ENCODE measurements around the gene ZBTB7B. TPM values are rescaled to one million over a fixed set of nuclear protein-coding genes. Genes with fewer than 3 reads are reported as not detected.

Gene ZBTB7B
- total RNA-seq, 2 experiments from 2014 or later = 58.1 to 74.8 TPM

DNA sequence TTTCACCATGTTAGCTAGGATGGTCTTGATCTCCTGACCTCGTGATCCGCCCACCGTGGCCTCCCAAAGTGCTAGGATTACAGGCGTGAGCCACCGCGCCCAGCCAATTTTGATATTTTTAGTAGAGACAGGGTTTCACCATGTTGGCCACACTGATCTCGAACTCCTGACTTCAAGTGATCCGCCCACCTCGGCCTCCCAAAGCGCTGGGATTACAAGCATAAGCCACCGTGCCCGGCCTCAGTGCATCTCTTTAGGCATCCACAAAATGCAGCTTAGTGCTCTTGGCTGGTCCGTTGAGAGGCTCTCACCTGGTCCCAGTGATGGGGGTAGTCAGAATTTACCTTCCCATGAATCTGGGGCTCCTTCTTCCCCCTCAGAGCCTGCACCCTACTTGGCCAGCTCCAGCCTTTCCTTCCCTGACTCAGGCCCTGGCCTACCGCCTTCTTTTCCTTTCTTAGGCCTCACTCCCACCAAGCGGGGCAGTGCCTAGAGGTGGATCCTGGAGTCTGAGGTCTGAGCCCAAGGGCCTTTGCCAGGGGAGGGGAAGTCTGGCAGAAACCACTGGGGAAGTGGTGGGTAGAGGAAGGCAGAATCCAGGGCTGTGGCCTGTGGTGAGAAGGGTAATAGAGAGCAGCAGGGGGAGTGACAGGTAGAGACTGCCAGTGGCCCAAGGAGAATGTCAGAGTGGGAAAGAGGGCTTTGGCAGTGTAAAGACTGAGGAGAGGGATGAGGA, 5.5 kb upstream of the ZBTB7B start:
- DNase-seq = no peak
- H3K4me3 Mint-ChIP-seq = no peak overlapping the region
- H3K36me3 Mint-ChIP-seq = no peaks in the 10 kb centered on the region
- CTCF ChIA-PET = interaction anchor here (0.9 to 13.5 kb wide), 8 partner anchors 12 to 64 kb away, joined by 3 to 212 read pairs (median 6); partner anchors contain the start of genes CKS1B, FLAD1 and PBXIP1
- peaks cover 27% of the 10 kb centered on the region for H3K4me1 Mint-ChIP-seq
- H3K27me3 Mint-ChIP-seq = no peaks in the 10 kb centered on the region
- ATAC-seq = no peak
- peak overlapping the region; percentile 47 for H3K27ac Mint-ChIP-seq
- no peaks in the 10 kb centered on the region for H3K9me3 Mint-ChIP-seq (ENCODE audit: low read depth)

GRCh38 chr1:154998201-154998780, 4.3 kb upstream of the ZBTB7B start:
- DNase-seq (no peak), ATAC-seq (no peak)
- H3K27me3 Mint-ChIP-seq = no peaks in the 10 kb centered on the region
- CTCF ChIA-PET = interaction anchor here (0.7 to 13.5 kb wide), 21 partner anchors 8 to 439 kb away, joined by 3 to 212 read pairs (median 8); partner anchors contain the start of genes CKS1B, FLAD1, PBXIP1 and PMVK
- no peak overlapping the region for H3K4me3 Mint-ChIP-seq
- H3K36me3 Mint-ChIP-seq = no peaks in the 10 kb centered on the region
- no peaks in the 10 kb centered on the region for H3K9me3 Mint-ChIP-seq (ENCODE audit: low read depth)
- H3K4me1 Mint-ChIP-seq = peaks cover 27% of the 10 kb centered on the region
- no peak overlapping the region for H3K27ac Mint-ChIP-seq

DNA sequence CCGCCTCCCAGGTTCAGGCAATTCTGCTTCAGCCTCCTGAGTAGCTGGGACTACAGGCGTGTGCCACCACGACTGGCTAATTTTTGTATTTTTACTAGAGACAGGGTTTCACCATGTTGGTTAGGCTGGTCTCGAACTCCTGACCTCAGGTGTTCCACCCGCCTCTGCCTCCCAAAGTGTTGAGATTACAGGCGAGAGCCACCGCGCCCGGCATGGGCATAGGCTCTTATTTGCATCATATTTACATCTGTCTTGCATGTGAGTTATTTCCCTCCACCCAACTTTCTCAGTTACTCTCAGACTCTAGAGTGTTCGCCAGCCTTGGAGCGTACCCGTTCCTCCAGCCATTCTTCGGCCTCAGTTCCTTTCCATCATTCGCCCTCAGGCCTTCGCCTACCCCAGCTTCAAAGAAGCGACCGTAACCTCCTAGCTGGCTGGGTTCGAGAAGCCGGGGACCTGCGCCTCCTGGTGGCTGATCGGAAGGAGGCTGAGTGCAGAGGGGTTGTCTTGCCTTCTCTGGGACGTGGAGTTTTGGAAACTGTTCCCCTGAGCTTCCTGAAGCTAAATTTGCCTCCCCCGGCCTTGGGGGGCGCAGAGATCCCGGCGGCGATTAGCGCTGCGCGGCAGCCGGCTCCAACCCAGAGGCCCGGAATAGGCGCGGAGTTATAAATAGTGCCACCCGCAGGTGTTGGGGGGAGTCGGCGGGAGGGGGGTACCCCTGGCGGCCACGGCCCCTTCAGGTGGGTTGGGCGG, 3.6 kb upstream of the ZBTB7B start:
- H3K27me3 Mint-ChIP-seq = no peaks in the 10 kb centered on the region
- H3K36me3 Mint-ChIP-seq = peaks cover 3% of the 10 kb centered on the region
- DNase-seq (peak; percentile 84), ATAC-seq (peak; percentile 3)
- H3K27ac Mint-ChIP-seq = peak overlapping the region; percentile 89
- peaks cover 30% of the 10 kb centered on the region for H3K4me1 Mint-ChIP-seq
- no peaks in the 10 kb centered on the region for H3K9me3 Mint-ChIP-seq (ENCODE audit: low read depth)
- CTCF ChIA-PET = interaction anchor here (0.7 to 13.5 kb wide), 27 partner anchors 9 to 439 kb away, joined by 3 to 212 read pairs (median 5); partner anchors contain the start of genes ADAM15, CKS1B, FLAD1 and PBXIP1
- H3K4me3 Mint-ChIP-seq = peak overlapping the region; percentile 71

GRCh38 chr1:154999571-155000410, 2.8 kb upstream of the ZBTB7B start:
- Mint-ChIP-seq H3K27ac (peak overlapping the region; percentile 89), H3K27me3 (no peaks in the 10 kb centered on the region), H3K36me3 (peaks cover 3% of the 10 kb centered on the region), H3K9me3 (ENCODE audit: low read depth) (no peaks in the 10 kb centered on the region), H3K4me1 (peaks cover 38% of the 10 kb centered on the region), H3K4me3 (peak overlapping the region; percentile 98)
- no peak for ATAC-seq
- CTCF ChIA-PET = interaction anchor here (0.8 to 13.5 kb wide), 30 partner anchors 9 to 440 kb away, joined by 3 to 212 read pairs (median 5); partner anchors contain the start of genes ADAM15, CKS1B, FLAD1 and PBXIP1
- peak; percentile 69 for DNase-seq

DNA sequence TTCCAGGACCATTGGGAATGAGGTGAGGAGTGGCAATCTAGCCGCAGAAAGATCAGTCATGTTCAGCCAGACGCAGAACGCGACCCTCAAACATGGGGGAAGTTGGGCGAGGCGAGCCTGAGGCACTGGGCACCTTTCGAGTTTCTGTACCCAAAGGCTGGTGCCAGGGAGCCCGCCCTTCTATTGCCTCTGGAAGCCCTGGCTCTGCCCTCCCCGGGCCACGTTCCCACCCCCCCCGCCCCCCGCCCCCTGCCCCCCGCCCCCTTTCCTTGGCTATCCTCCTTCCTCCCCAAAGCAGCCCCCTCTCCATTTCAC, 2.2 kb upstream of the ZBTB7B start:
- peak overlapping the region; percentile 98 for H3K4me3 Mint-ChIP-seq
- H3K9me3 Mint-ChIP-seq (ENCODE audit: low read depth) = no peaks in the 10 kb centered on the region
- no peaks in the 10 kb centered on the region for H3K27me3 Mint-ChIP-seq
- ATAC-seq (no peak), DNase-seq (no peak)
- peaks cover 3% of the 10 kb centered on the region for H3K36me3 Mint-ChIP-seq
- CTCF ChIA-PET = interaction anchor here (0.8 to 13.5 kb wide), 19 partner anchors 8 to 441 kb away, joined by 3 to 212 read pairs (median 9); partner anchors contain the start of genes CKS1B, FLAD1, PBXIP1 and PMVK
- H3K4me1 Mint-ChIP-seq = peaks cover 42% of the 10 kb centered on the region
- H3K27ac Mint-ChIP-seq = peak overlapping the region; percentile 97

- H3K27ac Mint-ChIP-seq = peak overlapping the region; percentile 97
- no peaks in the 10 kb centered on the region for H3K27me3 Mint-ChIP-seq
- DNase-seq = peak; percentile 91
- CTCF ChIA-PET = interaction anchor here (0.8 to 13.5 kb wide), 16 partner anchors 14 to 85 kb away, joined by 3 to 212 read pairs (median 8); partner anchors contain the start of genes ADAM15, CKS1B, EFNA4 and FLAD1
- H3K4me3 Mint-ChIP-seq = peak overlapping the region; percentile 98
- H3K36me3 Mint-ChIP-seq = peaks cover 3% of the 10 kb centered on the region
- H3K4me1 Mint-ChIP-seq = peaks cover 47% of the 10 kb centered on the region
- no peaks in the 10 kb centered on the region for H3K9me3 Mint-ChIP-seq (ENCODE audit: low read depth)
- peak; percentile 67 for ATAC-seq
Measured at GRCh38 chr1:155000726-155001424, 1.7 kb upstream of the ZBTB7B start.

DNA sequence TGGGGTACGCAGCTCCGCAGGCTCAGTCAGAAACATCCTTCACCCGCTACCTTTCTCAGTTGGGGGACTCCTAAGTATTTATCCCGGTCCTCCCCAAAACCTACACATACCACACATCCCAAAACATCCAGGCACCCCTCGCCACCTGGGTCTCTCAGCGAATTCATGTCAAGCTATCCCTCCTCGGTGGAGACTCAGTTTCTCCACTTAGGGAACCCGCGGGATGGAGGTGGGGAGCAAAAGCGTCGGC, 1.3 kb upstream of the ZBTB7B start:
- Mint-ChIP-seq H3K27ac (peak overlapping the region; percentile 97), H3K4me1 (peaks cover 52% of the 10 kb centered on the region), H3K4me3 (peak overlapping the region; percentile 98), H3K9me3 (ENCODE audit: low read depth) (no peaks in the 10 kb centered on the region), H3K36me3 (peaks cover 3% of the 10 kb centered on the region), H3K27me3 (no peaks in the 10 kb centered on the region)
- no peak for ATAC-seq
- CTCF ChIA-PET = interaction anchor here (0.6 to 13.5 kb wide), 9 partner anchors 14 to 85 kb away, joined by 3 to 212 read pairs (median 4); partner anchors contain the start of genes ADAM15, EFNA4, FLAD1 and PMVK
- DNase-seq = no peak

DNA sequence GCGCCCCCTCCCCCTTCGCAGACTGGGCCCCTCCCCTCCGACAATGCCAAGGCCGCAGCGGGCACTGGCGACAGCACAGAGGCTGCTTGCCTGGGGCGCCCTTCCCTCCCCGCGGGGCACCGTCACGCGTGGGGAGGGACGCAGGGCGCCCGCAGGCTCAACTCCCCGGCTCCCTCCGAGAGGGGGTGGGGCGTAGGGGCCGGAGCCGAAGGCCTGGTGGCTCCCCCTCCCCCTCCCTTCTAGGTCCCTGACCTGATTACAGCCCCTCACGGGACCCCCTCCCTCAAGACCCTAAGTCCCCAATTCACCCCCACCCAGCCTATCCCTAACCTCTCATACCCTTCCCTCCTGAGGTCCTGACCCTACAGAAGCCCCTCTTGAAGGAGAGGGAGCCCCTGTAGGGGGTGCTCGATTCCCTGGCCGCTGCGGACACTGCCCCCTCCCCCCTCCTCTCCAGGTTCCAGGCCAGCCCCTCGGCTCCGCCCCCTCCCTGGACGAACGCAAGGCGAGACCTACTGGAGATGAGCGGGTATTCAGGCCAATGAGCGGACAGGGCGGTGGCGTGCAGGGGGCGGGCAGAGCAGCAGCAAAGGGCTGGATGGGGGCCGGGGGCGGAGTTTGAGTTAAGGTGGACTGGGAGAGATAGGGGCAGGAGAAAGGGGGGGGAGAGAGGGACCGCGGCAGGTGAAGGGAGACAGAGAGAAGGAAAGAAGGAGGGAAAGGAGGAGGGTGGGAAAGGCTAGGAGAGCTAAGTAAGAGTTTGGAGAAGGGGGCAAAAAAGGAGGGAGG, 733 bp upstream of the ZBTB7B start:
- Mint-ChIP-seq H3K27me3 (no peaks in the 10 kb centered on the region), H3K27ac (peak overlapping the region; percentile 97), H3K36me3 (peaks cover 3% of the 10 kb centered on the region), H3K4me1 (peaks cover 57% of the 10 kb centered on the region), H3K4me3 (peak overlapping the region; percentile 98), H3K9me3 (ENCODE audit: low read depth) (no peaks in the 10 kb centered on the region)
- ATAC-seq (peak; percentile 77), DNase-seq (peak; percentile 100)
- CTCF ChIA-PET = interaction anchor here (0.6 to 13.5 kb wide), 9 partner anchors 13 to 84 kb away, joined by 3 to 212 read pairs (median 4); partner anchors contain the start of genes ADAM15, EFNA4, FLAD1 and PMVK

DNA sequence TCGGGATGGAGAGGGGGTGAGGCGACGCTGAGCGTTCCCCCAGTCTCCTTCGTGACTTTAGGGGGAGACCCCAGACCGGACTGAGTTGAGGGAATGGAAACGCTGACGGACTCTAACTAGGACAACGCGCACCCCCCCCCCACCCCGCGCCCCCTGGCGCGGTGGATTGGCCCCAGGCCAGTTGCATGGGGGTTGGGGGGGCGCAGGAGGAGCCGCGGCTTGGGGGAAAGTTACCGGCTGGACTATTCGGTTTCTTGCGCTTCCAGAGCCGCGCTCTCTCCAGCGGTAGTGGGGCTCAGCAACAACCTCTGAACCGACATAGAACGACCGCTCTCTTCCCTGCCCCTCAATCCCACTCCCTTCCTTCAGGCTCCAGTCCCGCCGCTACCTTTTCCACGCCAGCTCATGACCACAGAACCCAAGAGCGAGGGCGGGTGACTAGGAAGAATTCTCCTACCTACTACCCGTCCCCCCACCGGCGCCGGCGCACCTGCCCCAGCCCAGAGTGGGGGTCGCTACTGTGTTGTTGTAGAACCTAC, 694 bp downstream of the ZBTB7B start:
- Mint-ChIP-seq H3K4me1 (peaks cover 54% of the 10 kb centered on the region), H3K9me3 (ENCODE audit: low read depth) (no peaks in the 10 kb centered on the region), H3K4me3 (peak overlapping the region; percentile 98), H3K36me3 (peaks cover 3% of the 10 kb centered on the region), H3K27me3 (no peaks in the 10 kb centered on the region), H3K27ac (peak overlapping the region; percentile 93)
- CTCF ChIA-PET = interaction anchor here (0.9 to 13.5 kb wide), 4 partner anchors 12 to 81 kb away, joined by 3 to 212 read pairs (median 10); partner anchors contain the start of gene FLAD1
- ATAC-seq = no peak
- DNase-seq = no peak

GRCh38 chr1:155003766-155004351, 1.3 kb downstream of the ZBTB7B start:
- Mint-ChIP-seq H3K36me3 (peaks cover 3% of the 10 kb centered on the region), H3K4me3 (peak overlapping the region; percentile 98), H3K4me1 (peaks cover 51% of the 10 kb centered on the region), H3K27ac (peak overlapping the region; percentile 93), H3K27me3 (no peaks in the 10 kb centered on the region), H3K9me3 (ENCODE audit: low read depth) (no peaks in the 10 kb centered on the region)
- CTCF ChIA-PET = interaction anchor here (0.8 to 13.5 kb wide), 6 partner anchors 11 to 60 kb away, joined by 3 to 212 read pairs (median 3); partner anchors contain the start of genes ADAM15, CKS1B and FLAD1
- DNase-seq = peak; percentile 66
- no peak for ATAC-seq

Data from activated CD8-positive, alpha-beta memory T cell treated with anti-CD3 and anti-CD28 coated beads, Interleukin-2, amount 10 ng/mL, durations not matched to agents 7 days and 5 days (primary cell).